Ramos (cell line): ENCODE data around the gene BLVRA.

Source experiments
- in situ Hi-C: fragments of 300-500 bp; cut with MboI; formaldehyde crosslinking; loops from one replicate; pipeline ENCODE4 v1.14.3; 2022; ENCODE audit warnings: low sequenced_read_pairs; ENCODE audit not compliant: unreplicated experiment

BLVRA gene

GRCh38 chr7:43747328-43748105, 11.0 kb upstream of the BLVRA start:
- in situ Hi-C loops = no loop called here

DNA sequence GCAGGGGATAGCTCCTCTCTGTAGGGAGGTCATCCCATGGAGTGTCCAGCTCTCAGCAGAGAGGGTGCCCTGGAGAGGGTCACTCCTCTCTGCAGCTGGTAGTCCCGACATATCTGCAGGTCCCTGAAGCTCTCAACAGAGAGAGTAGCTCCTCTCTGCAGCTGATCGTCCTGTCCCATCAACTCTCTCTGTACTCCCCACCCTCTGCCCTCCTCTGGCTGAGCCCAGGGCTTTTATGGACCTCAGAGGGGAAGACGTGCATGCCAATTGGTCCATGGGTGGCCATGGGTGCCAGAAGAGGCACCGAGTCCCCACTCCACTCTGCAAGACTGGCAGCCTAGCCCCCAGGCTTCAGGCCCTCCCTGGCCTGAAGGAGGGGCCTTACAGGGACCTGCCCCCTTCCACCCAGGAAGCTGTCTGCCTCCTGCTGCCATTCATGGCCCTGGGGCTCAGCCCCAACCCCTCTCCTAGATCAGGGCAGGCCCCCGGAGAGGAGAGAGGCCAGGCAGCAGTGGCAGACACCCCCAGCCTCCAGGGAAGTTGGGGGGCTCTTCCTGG, 9.0 kb upstream of the BLVRA start:
- in situ Hi-C loops = no loop called here

GRCh38 chr7:43750016-43750887, 8.2 kb upstream of the BLVRA start:
- in situ Hi-C loops = no loop called here

DNA sequence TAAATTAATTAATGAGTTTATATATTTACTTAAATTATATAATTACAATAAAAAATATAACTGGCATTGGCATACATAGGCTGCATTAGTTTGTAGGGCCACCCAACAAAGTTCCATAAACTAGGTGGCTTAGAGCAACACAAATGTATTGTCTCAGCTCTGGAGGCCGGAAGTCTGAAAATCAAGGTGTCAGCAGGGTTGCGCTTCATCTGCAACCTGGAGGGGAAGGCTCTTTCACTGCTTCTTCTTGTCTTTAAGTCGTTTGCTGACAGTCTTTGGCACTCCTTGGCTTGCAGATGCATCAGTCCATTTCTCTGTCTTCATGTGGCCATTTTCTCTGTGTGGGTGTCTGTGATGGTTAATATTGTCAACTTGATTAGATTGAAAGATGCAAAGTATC, 6.1 kb upstream of the BLVRA start:
- in situ Hi-C loops = no loop called here

DNA sequence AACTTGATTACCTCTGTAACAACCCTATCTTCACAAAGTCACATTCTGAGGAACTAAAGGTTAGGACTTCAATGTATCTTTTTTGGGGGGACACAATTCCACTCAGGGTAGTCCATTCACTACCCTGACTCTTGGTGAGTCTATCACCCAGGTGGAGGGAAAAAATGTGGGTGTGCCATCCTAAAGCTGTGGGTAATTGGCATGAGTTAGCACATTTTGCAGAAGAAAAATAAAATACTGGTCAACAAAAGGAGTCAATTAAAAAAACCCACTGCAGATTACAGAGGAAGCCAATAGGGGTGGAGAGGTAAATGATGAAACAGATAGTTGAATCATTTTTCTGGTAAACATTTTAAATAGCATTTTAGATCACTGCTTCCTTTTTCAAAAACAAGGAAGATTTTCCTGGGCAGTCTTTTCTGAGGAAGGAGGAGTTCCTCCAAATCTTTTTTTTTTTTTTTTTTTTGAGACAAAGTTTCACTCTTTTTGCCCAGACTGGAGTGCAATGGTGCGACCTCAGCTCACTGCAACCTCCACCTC, 5.1 kb upstream of the BLVRA start:
- in situ Hi-C loops = no loop called here

DNA sequence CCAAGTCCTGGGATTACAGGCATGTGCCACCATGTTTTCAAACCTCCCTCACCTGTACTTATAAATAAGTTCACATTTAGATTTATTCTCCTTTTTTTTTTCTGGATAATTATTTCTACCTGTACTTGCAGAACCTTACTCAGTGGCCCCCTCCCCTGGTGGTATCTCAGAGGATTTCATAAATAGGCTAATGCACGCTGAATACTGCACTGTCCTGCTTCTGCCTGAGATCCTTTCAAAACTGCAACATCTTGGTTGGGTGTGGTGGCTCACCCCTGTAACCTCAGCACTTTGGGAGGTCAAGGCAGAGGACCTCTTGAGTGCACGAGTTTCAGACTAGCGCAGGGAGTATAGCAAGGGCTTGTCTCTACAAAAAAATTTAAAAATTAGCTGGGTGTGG, 4.6 kb upstream of the BLVRA start:
- in situ Hi-C loops = no loop called here

GRCh38 chr7:43754596-43754995, 3.9 kb upstream of the BLVRA start:
- in situ Hi-C loops = no loop called here

DNA sequence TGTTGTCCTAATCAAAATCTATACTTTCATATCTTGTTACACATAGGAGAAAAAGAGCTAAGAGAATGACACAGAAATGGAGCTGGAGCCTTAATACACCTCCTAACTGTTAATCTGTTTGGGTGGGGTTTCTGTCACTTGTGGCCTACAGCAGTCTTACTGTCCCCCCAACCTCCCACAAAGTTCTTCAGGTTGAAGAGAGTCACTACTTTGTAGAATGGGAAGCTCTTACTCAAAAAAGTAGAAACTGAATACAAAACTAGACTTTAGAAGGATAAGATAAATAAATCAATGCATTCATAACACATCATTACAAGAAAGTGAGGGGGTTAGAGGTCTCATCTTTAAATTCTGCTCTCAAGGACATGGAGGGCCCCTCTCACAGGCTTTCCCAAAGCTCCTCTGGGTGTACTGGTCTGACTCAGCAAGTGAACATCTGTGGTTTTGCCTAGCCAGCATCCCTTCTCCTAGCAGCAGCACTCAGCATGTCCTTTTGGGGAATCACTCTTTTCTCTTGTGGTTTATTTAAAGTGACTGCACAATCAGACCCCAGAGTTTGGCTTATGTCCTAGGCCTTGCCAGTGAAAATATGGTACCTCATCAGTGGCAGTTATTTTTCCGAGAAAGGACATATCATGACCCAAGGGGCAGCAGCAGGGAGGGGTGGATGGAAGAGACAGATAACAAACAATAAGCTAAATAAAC, 2.0 kb upstream of the BLVRA start:
- in situ Hi-C loops = no loop called here

DNA sequence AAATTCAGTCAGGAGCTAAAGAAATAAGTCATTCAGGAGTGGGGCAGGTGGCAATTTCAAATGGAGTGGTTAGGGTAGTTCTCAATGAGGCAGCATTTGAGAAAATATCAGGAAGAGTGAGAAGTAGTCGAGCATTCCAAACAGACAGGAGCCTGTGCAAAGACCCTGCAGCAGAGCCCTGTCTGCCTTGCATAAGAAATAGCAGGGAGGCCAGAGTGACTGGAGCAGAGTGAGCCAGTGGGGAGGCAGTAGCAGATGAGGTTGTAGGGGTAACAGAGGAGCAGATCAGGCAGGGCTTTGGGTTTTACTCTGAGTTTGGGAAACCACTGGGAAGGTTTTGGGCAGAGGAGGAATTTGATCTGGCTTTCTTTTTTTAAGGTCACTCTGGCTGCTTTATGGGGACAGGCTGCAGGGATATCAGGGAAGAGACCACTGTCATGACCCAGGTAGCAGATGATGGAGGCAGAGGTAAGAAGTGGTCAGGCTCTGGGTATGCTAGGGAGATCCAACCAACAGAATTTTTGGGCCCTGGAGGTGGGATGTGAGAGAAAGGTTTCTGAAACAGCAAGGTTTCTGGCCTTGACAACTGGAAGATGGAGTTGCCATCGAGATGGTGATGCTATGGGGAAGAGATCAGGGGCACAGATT, 1.3 kb upstream of the BLVRA start:
- in situ Hi-C loops = no loop called here

DNA sequence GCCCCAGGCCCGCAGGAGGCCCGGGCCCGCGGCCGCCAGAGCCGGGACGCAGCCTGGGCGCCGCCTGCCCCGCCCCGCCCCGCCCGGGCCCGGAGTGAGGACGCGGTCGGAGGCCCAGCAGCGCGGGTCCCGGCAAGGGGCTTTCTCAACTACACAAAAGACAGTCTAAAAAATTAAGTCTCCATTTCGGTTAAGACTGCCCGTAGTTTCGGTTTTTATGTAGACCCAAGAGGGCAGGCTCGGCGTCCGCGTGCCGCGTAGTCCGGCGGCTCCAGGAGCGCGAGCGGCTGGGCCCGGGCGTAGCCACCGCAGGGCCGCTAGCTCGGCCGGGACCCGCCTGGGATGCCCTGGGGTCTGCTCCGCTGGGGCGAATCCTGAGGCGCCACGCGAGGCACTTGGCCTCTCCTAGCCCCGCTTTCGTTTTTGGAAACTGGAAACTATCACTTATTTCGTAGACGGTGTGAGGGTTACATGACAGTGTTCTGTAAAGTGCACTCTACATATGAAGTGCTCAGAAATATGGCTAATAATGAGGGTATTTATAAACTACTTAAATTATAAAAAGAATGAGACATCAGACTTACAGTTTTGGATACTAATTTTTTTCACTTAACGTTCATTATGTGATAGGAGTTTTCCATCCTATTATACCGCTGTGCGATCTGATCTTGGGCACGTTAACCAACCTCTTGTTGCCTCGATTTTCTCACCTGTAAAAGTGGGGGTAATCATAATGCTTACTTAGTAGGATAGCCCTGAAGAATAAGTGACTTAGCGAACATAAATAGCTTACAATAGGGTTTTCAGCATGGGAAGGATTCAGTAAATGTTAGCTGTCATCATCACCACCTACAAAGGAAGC, 573 bp downstream of the BLVRA start:
- in situ Hi-C loops = no loop called here

GRCh38 chr7:43760861-43761260, 2.4 kb downstream of the BLVRA start:
- in situ Hi-C loops = no loop called here

GRCh38 chr7:43761382-43761781, 2.9 kb downstream of the BLVRA start:
- in situ Hi-C loops = no loop called here

- in situ Hi-C loops = no loop called here
Observed at GRCh38 chr7:43761938-43762692, 3.6 kb downstream of the BLVRA start.

- in situ Hi-C loops = no loop called here
Observed at GRCh38 chr7:43763183-43763582, 4.7 kb downstream of the BLVRA start.

DNA sequence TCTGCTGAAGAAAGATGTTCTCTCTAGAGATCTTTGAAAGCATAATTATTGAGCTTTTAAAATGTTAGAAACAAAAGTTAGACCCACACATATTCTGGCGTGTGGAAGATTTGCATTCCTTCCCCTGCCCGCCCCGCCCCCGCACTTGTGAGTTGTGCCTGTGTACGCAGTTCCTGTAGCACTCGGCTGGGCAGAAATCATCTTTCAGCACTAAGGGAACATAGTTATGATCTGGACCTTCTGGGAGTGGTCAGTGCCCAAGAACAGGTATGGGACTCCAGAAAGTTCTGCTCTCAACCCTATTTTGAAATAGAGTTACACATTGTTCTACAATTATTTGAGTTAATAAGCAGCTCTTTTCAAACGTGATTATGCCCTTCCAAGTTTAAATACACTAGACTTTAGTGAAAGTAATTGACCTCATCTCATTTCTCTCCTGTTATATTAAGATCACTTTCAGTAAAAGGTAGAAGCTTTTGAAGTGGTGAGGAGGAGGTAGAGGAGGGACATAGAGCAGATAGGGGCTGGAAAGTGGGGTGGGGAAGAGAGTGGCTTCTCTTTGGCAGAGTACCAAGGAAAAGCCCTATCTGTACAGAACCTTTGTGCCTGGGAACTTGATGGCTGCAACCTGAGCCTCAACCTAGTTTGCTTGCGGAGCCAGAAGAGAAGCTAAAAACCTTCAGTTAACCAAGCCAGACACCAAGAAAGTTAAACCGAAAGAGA, 5.7 kb downstream of the BLVRA start:
- in situ Hi-C loops = no loop called here

GRCh38 chr7:43764807-43765491, 6.5 kb downstream of the BLVRA start:
- in situ Hi-C loops = no loop called here

GRCh38 chr7:43766564-43766963, 8.1 kb downstream of the BLVRA start:
- in situ Hi-C loops = no loop called here
